Osteocyte (in vitro differentiated cells): Measurements from ENCODE around the gene HEG1. TPM values are rescaled to one million over a fixed set of nuclear protein-coding genes. Genes with fewer than 3 reads are reported as not detected.

Experiments
- DNase-seq: peaks from one replicate; pipeline ENCODE4 v3.0.0; 2021; ENCODE audit warnings: mixed read lengths; ENCODE audit not compliant: unreplicated experiment; ENCODE audit errors: extremely low spot score
- H3K27ac Mint-ChIP-seq: one replicate; pipeline ENCODE4 v1.8.0; 2021; ENCODE audit warnings: mild to moderate bottlenecking, mixed read lengths; ENCODE audit not compliant: unreplicated experiment
- H3K27me3 Mint-ChIP-seq: one replicate; pipeline ENCODE4 v1.8.0; 2021; ENCODE audit warnings: mixed read lengths; ENCODE audit not compliant: unreplicated experiment
- H3K36me3 Mint-ChIP-seq: one replicate; pipeline ENCODE4 v1.8.0; 2021; ENCODE audit warnings: mixed read lengths; ENCODE audit not compliant: unreplicated experiment
- H3K4me1 Mint-ChIP-seq: one replicate; pipeline ENCODE4 v1.8.0; 2021; ENCODE audit warnings: mixed read lengths; ENCODE audit not compliant: unreplicated experiment
- H3K4me3 Mint-ChIP-seq: one replicate; pipeline ENCODE4 v1.8.0; 2021; ENCODE audit warnings: mild to moderate bottlenecking, moderate library complexity, mixed read lengths; ENCODE audit not compliant: unreplicated experiment
- H3K9me3 Mint-ChIP-seq: one replicate; pipeline ENCODE4 v1.8.0; 2021; ENCODE audit warnings: mixed read lengths; ENCODE audit not compliant: unreplicated experiment
- CTCF ChIP-seq: fragments of 200-600 bp; sonication (generic); IDR thresholded peaks from 2 replicates; pipeline ENCODE4 v1.5.0; 2021; ENCODE audit warnings: antibody characterized with exemption, mild to moderate bottlenecking, moderate library complexity
- total RNA-seq: library from RNA; stranded (reverse); gene quantifications from 2 replicates; pipeline ENCODE4 v1.2.1, GENCODE V29; 2021

The HEG1 gene
- total RNA-seq, 1 donor from 2014 or later: 123 TPM

GRCh38 chr3:124999317-124999716, 56.5 kb downstream of the HEG1 start:
- Mint-ChIP-seq H3K27ac (no peak overlapping the region), H3K27me3 (no peaks in the 10 kb centered on the region)

GRCh38 chr3:124998247-124998630, 57.6 kb downstream of the HEG1 start:
- H3K4me3 Mint-ChIP-seq: no peak overlapping the region
- H3K27me3 Mint-ChIP-seq: no peaks in the 10 kb centered on the region
- no peak overlapping the region for H3K27ac Mint-ChIP-seq
- TF ChIP-seq CTCF: no peak
- peaks cover 75% of the 10 kb centered on the region for H3K36me3 Mint-ChIP-seq
- no peaks in the 10 kb centered on the region for H3K9me3 Mint-ChIP-seq
- H3K4me1 Mint-ChIP-seq: no peaks in the 10 kb centered on the region
- DNase-seq: no peak

More at GRCh38 chr3:124999317-124999716, 56.5 kb downstream of the HEG1 start:
- Mint-ChIP-seq H3K4me3 (no peak overlapping the region), H3K4me1 (no peaks in the 10 kb centered on the region), H3K36me3 (peaks cover 73% of the 10 kb centered on the region), H3K9me3 (no peaks in the 10 kb centered on the region)
- no peak for DNase-seq
- TF ChIP-seq CTCF: no peak

GRCh38 chr3:124997303-124998246, 58.2 kb downstream of the HEG1 start:
- no peaks in the 10 kb centered on the region for H3K4me1 Mint-ChIP-seq
- peak overlapping the region; percentile 0 for H3K27ac Mint-ChIP-seq
- H3K36me3 Mint-ChIP-seq: peaks cover 71% of the 10 kb centered on the region
- H3K27me3 Mint-ChIP-seq: no peaks in the 10 kb centered on the region
- H3K9me3 Mint-ChIP-seq: no peaks in the 10 kb centered on the region
- no peak for TF ChIP-seq CTCF
- DNase-seq: no peak
- H3K4me3 Mint-ChIP-seq: no peak overlapping the region

GRCh38 chr3:124995460-124995994, 60.3 kb downstream of the HEG1 start:
- Mint-ChIP-seq H3K9me3 (no peaks in the 10 kb centered on the region), H3K27me3 (no peaks in the 10 kb centered on the region), H3K4me3 (no peak overlapping the region), H3K36me3 (peaks cover 59% of the 10 kb centered on the region), H3K27ac (no peak overlapping the region), H3K4me1 (no peaks in the 10 kb centered on the region)
- no peak for DNase-seq
- peak; percentile 79 for TF ChIP-seq CTCF

GRCh38 chr3:124993466-124993865, 62.3 kb downstream of the HEG1 start:
- no peaks in the 10 kb centered on the region for H3K9me3 Mint-ChIP-seq
- peaks cover 66% of the 10 kb centered on the region for H3K36me3 Mint-ChIP-seq
- no peak for TF ChIP-seq CTCF
- H3K4me3 Mint-ChIP-seq: no peak overlapping the region
- H3K27ac Mint-ChIP-seq: no peak overlapping the region
- H3K4me1 Mint-ChIP-seq: no peaks in the 10 kb centered on the region
- no peak for DNase-seq
- H3K27me3 Mint-ChIP-seq: no peaks in the 10 kb centered on the region
